ENCODE data around the gene SLC12A9. TPM values are rescaled to one million over a fixed set of nuclear protein-coding genes. Genes with fewer than 3 reads are reported as not detected.

Gene SLC12A9
- total RNA-seq, 1 experiment from 2014 or later: 23.8 TPM

GRCh38 chr7:100856871-100857282 is 4.4 kb downstream of the SLC12A9 start:
- no TSS peak for BruUV-seq (replicated peaks)
- POLR2A ChIA-PET (ENCODE audit: low non-redundant PET): no interaction called here
- H3K9me3 ChIP-seq (ENCODE audit: low read depth, low read length, poor library complexity, severe bottlenecking): no peaks in the 10 kb centered on the region
- intact Hi-C loops (cut with micrococcal nuclease; ENCODE audit: unreplicated experiment): no loop called here
- H3K27ac ChIP-seq (ENCODE audit: low read depth, low read length, poor library complexity, severe bottlenecking): no peak overlapping the region
- DNase-seq (ENCODE audit: low spot score): no peak
- CTCF ChIA-PET: no interaction called here
- no peaks in the 10 kb centered on the region for H3K27me3 ChIP-seq (replicated peaks; ENCODE audit: insufficient read depth, low read depth, low read length, poor library complexity)
- H3K4me3 ChIP-seq (ENCODE audit: low read depth, low read length, poor library complexity, severe bottlenecking): no peak overlapping the region
- TF ChIP-seq EZH2 (IDR thresholded peaks at IDR 0.05; ENCODE audit: borderline replicate concordance, low read depth, low read length, poor library complexity, severe bottlenecking) (no peak), CTCF (conservative IDR thresholded peaks at IDR 0.05; ENCODE audit: low read depth, low read length) (no peak)
- H3K4me1 ChIP-seq (ENCODE audit: insufficient read depth, low read length, poor library complexity, severe bottlenecking): peaks cover 6% of the 10 kb centered on the region
- no peaks in the 10 kb centered on the region for H3K36me3 ChIP-seq (ENCODE audit: insufficient read depth, low read length, poor library complexity, severe bottlenecking)

- DNase-seq (ENCODE audit: low spot score): no peak
- ChIA-PET CTCF (interaction anchor here (0.5 kb wide), 1 partner anchor 32 kb away, joined by 4 read pairs; the partner anchor contains the start of gene EPHB4), POLR2A (ENCODE audit: low non-redundant PET) (no interaction called here)
- intact Hi-C loops (cut with micrococcal nuclease; ENCODE audit: unreplicated experiment): no loop called here
- H3K9me3 ChIP-seq (ENCODE audit: low read depth, low read length, poor library complexity, severe bottlenecking): no peaks in the 10 kb centered on the region
- no peaks in the 10 kb centered on the region for H3K27me3 ChIP-seq (replicated peaks; ENCODE audit: insufficient read depth, low read depth, low read length, poor library complexity)
- TF ChIP-seq CTCF (conservative IDR thresholded peaks at IDR 0.05; ENCODE audit: low read depth, low read length): no peak
- TF ChIP-seq EZH2 (IDR thresholded peaks at IDR 0.05; ENCODE audit: borderline replicate concordance, low read depth, low read length, poor library complexity, severe bottlenecking): no peak
- no TSS peak for BruUV-seq (replicated peaks)
- H3K4me1 ChIP-seq (ENCODE audit: insufficient read depth, low read length, poor library complexity, severe bottlenecking): no peaks in the 10 kb centered on the region
- H3K4me3 ChIP-seq (ENCODE audit: low read depth, low read length, poor library complexity, severe bottlenecking): no peak overlapping the region
- H3K27ac ChIP-seq (ENCODE audit: low read depth, low read length, poor library complexity, severe bottlenecking): no peak overlapping the region
- no peaks in the 10 kb centered on the region for H3K36me3 ChIP-seq (ENCODE audit: insufficient read depth, low read length, poor library complexity, severe bottlenecking)
These were observed 7.3 kb downstream of the SLC12A9 start for GRCh38 chr7:100859856-100860255.

GRCh38 chr7:100860702-100861615 is 8.4 kb downstream of the SLC12A9 start:
- no peaks in the 10 kb centered on the region for H3K36me3 ChIP-seq (ENCODE audit: insufficient read depth, low read length, poor library complexity, severe bottlenecking)
- no peaks in the 10 kb centered on the region for H3K27me3 ChIP-seq (replicated peaks; ENCODE audit: insufficient read depth, low read depth, low read length, poor library complexity)
- H3K9me3 ChIP-seq (ENCODE audit: low read depth, low read length, poor library complexity, severe bottlenecking): no peaks in the 10 kb centered on the region
- ChIA-PET CTCF (no interaction called here), POLR2A (ENCODE audit: low non-redundant PET) (no interaction called here)
- H3K4me3 ChIP-seq (ENCODE audit: low read depth, low read length, poor library complexity, severe bottlenecking): no peak overlapping the region
- intact Hi-C loops (cut with micrococcal nuclease; ENCODE audit: unreplicated experiment): no loop called here
- no peak for DNase-seq (ENCODE audit: low spot score)
- H3K4me1 ChIP-seq (ENCODE audit: insufficient read depth, low read length, poor library complexity, severe bottlenecking): peaks cover 9% of the 10 kb centered on the region
- BruUV-seq (replicated peaks): no TSS peak
- no peak overlapping the region for H3K27ac ChIP-seq (ENCODE audit: low read depth, low read length, poor library complexity, severe bottlenecking)
- TF ChIP-seq CTCF (conservative IDR thresholded peaks at IDR 0.05; ENCODE audit: low read depth, low read length) (no peak), EZH2 (IDR thresholded peaks at IDR 0.05; ENCODE audit: borderline replicate concordance, low read depth, low read length, poor library complexity, severe bottlenecking) (no peak)

Measured in A673 (cell line).